MM.1S (cell line): ENCODE results near the gene LEMD3.
A peak's percentile ranks its signal among the peaks of the same experiment; 100 is the strongest.

Source experiments
- DNase-seq: peaks from one replicate; pipeline ENCODE4 v3.0.0-alpha.2; 2015
- H2AFZ ChIP-seq: fragments of 300-600 bp; sonication (generic); 2 replicates; pipeline ENCODE4 v1.6.0; 2016; ENCODE audit warnings: antibody characterized with exemption, low read length
- H3F3A ChIP-seq: fragments of 300-600 bp; sonication (generic); 2 replicates; pipeline ENCODE4 v1.6.1; 2016; ENCODE audit warnings: mild to moderate bottlenecking, antibody characterized with exemption, low read length, moderate library complexity, mixed read lengths; ENCODE audit not compliant: insufficient read depth
- H3K27ac ChIP-seq: fragments of 300-600 bp; sonication (generic); 2 replicates; pipeline ENCODE4 v1.5.1; 2016; ENCODE audit warnings: mild to moderate bottlenecking, low read length
- H3K27me3 ChIP-seq: fragments of 300-600 bp; sonication (generic); replicated peaks from 2 replicates; pipeline ENCODE4 v1.6.0; 2016; ENCODE audit warnings: low read length; ENCODE audit not compliant: insufficient read depth
- H3K36me3 ChIP-seq: fragments of 300-600 bp; sonication (generic); replicated peaks from 2 replicates; pipeline ENCODE4 v1.6.1; 2016; ENCODE audit warnings: mild to moderate bottlenecking, low read length, mixed read lengths; ENCODE audit not compliant: insufficient read depth
- H3K4me1 ChIP-seq: fragments of 300-600 bp; sonication (generic); 2 replicates; pipeline ENCODE4 v1.6.1; 2016; ENCODE audit warnings: low read length, mixed read lengths
- H3K4me2 ChIP-seq: fragments of 300-600 bp; sonication (generic); 2 replicates; pipeline ENCODE4 v1.6.0; 2016; ENCODE audit warnings: low read depth, low read length
- H3K4me3 ChIP-seq: fragments of 300-600 bp; sonication (generic); 2 replicates; pipeline ENCODE4 v1.5.1; 2016; ENCODE audit warnings: low read length, mixed read lengths
- H3K79me2 ChIP-seq: fragments of 300-600 bp; sonication (generic); 2 replicates; pipeline ENCODE4 v1.6.1; 2016; ENCODE audit warnings: mixed run types, low read length, mixed read lengths
- H3K9ac ChIP-seq: fragments of 300-600 bp; sonication (generic); 2 replicates; pipeline ENCODE4 v1.6.1; 2016; ENCODE audit warnings: low read length, mixed read lengths
- H3K9me2 ChIP-seq: fragments of 300-600 bp; sonication (generic); replicated peaks from 2 replicates; pipeline ENCODE4 v1.6.1; 2016; ENCODE audit warnings: mild to moderate bottlenecking, low read length, mixed read lengths; ENCODE audit not compliant: insufficient read depth
- H3K9me3 ChIP-seq: fragments of 300-600 bp; sonication (generic); replicated peaks from 2 replicates; pipeline ENCODE4 v1.6.1; 2016; ENCODE audit warnings: mild to moderate bottlenecking, low read length, mixed read lengths; ENCODE audit not compliant: insufficient read depth
- H4K20me1 ChIP-seq: fragments of 300-600 bp; sonication (generic); 2 replicates; pipeline ENCODE4 v1.6.1; 2016; ENCODE audit warnings: mild to moderate bottlenecking, low read length, moderate library complexity, mixed read lengths; ENCODE audit not compliant: insufficient read depth
- CTCF ChIP-seq: fragments of 300-600 bp; sonication (generic); IDR thresholded peaks from 2 replicates; pipeline ENCODE4 v1.5.1; 2016; ENCODE audit warnings: antibody characterized with exemption, low read length, mixed read lengths
- EZH2 ChIP-seq: fragments of 300-600 bp; sonication (generic); optimal IDR thresholded peaks from 2 replicates; pipeline ENCODE3; 2017; ENCODE audit warnings: low read depth, mild to moderate bottlenecking, antibody characterized with exemption, low read length, mixed read lengths
- EZH2phosphoT487 ChIP-seq: fragments of 300-600 bp; sonication (generic); IDR thresholded peaks from 2 replicates; pipeline ENCODE4 v1.6.1; 2018; ENCODE audit warnings: antibody characterized with exemption, low read length

LEMD3 gene

GRCh38 chr12:65187665-65188064 is 18.3 kb downstream of the LEMD3 start:
- Histone ChIP-seq H3K4me2 (peak overlapping the region; percentile 81), H3K4me1 (peaks cover 45% of the 10 kb centered on the region), H2AFZ (no peak overlapping the region), H3F3A (peaks cover 33% of the 10 kb centered on the region), H3K36me3 (no peaks in the 10 kb centered on the region), H3K9me2 (no peaks in the 10 kb centered on the region), H3K9ac (no peak overlapping the region), H3K9me3 (no peaks in the 10 kb centered on the region), H3K27me3 (no peaks in the 10 kb centered on the region), H3K79me2 (peaks cover 98% of the 10 kb centered on the region), H4K20me1 (peaks cover 29% of the 10 kb centered on the region), H3K4me3 (peak overlapping the region; percentile 5; the same call in 1 of the 2 replicates), H3K27ac (peak overlapping the region; percentile 53; the same call in 1 of the 2 replicates)
- TF ChIP-seq CTCF (no peak), EZH2 (no peak), EZH2phosphoT487 (no peak)
- no peak for DNase-seq

DNA sequence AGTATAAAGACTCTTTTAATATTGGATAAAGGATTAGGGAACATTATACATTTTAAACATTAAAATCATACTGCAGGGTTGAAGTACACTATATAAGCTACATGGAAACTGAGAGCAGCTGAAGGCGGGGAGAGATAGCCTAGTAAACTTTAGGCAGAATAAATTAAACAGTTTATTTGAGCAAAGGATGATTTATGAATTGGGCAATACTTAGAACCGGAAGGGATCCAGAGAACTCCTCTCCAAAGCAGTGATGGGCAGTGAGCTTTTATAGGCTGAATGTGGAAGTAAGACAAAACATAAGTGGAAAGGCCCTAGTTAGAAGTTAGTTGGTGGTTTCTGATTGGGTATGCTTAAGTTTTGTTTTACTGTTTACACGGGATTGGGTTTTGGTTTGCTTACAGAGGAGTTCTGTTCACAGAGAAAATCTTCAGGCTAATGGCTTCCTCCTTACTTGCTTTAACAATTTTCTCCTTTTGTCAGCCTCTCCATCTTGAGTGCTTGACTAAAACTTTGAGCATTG is 18.9 kb downstream of the LEMD3 start:
- Histone ChIP-seq H3K9me3 (no peaks in the 10 kb centered on the region), H3K27me3 (no peaks in the 10 kb centered on the region), H3F3A (peaks cover 33% of the 10 kb centered on the region), H2AFZ (no peak overlapping the region), H3K27ac (peak overlapping the region; percentile 53; the same call in 1 of the 2 replicates), H3K4me2 (peak overlapping the region; percentile 81), H3K4me3 (peak overlapping the region; percentile 5; the same call in 1 of the 2 replicates), H3K79me2 (peaks cover 98% of the 10 kb centered on the region), H3K9ac (no peak overlapping the region), H3K36me3 (no peaks in the 10 kb centered on the region), H3K4me1 (peaks cover 43% of the 10 kb centered on the region), H3K9me2 (no peaks in the 10 kb centered on the region), H4K20me1 (peaks cover 28% of the 10 kb centered on the region)
- TF ChIP-seq EZH2, result no peak
- TF ChIP-seq EZH2phosphoT487, result no peak
- TF ChIP-seq CTCF, result no peak
- peak; percentile 20 for DNase-seq

DNA sequence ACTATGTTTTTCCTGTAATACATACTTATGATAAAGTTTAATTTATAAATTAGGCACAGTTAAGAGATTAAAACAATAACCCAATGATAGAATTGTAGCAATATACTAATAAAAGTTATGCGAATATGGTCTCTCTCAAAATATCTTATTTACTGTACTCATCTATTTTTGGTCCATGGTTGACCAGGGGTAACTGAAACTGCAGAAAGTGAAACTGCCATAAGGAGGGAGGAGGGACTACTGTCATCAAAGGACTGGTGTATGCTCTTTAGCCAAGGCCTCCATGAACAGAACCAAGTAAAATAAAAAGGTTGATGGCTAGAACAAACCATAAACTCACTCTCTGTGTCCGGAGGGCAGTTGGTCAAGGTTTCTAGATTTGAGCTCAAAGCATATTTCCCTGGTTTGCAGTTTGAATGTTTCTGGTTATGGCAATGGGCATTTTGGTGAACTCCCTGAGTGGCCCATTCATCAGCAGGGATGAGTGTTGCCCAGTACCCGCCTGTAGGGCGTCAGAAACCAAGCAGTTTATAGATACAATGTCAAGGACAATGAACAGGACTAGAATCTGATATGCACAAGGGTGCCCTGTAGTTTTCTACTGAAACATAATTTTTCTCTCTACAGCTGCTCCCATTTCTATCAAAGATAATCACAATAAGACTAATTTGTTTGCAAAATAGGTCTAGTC is 19.8 kb downstream of the LEMD3 start:
- peak; percentile 80 for DNase-seq
- peak overlapping the region; percentile 81 for H3K4me2 ChIP-seq

More for the DNA sequence above, 19.8 kb downstream of the LEMD3 start:
- H2AFZ ChIP-seq, result no peak overlapping the region
- peaks cover 28% of the 10 kb centered on the region for H4K20me1 ChIP-seq
- peak overlapping the region; percentile 5; the same call in 1 of the 2 replicates for H3K4me3 ChIP-seq
- peaks cover 33% of the 10 kb centered on the region for H3F3A ChIP-seq
- no peaks in the 10 kb centered on the region for H3K9me2 ChIP-seq
- H3K79me2 ChIP-seq, result peaks cover 98% of the 10 kb centered on the region
- peak overlapping the region; percentile 53; the same call in 1 of the 2 replicates for H3K27ac ChIP-seq
- TF ChIP-seq EZH2 (no peak), CTCF (no peak), EZH2phosphoT487 (no peak)
- H3K27me3 ChIP-seq, result no peaks in the 10 kb centered on the region
- H3K4me1 ChIP-seq, result peaks cover 39% of the 10 kb centered on the region
- H3K9me3 ChIP-seq, result no peaks in the 10 kb centered on the region
- H3K9ac ChIP-seq, result no peak overlapping the region
- no peaks in the 10 kb centered on the region for H3K36me3 ChIP-seq
